K562 (cell line): ENCODE measurements around the gene NAA15. TPM values are rescaled to one million over a fixed set of nuclear protein-coding genes. Genes with fewer than 3 reads are reported as not detected.

Experiments
- ATF2 ChIP-seq: sonication (generic); formaldehyde crosslinking; IDR thresholded peaks from 2 replicates; pipeline ENCODE4 v1.8.1; 2022; ENCODE audit warnings: missing genetic modification reagents
- CBFA2T2 ChIP-seq: fragments of 450-650 bp; conservative IDR thresholded peaks from 2 replicates; pipeline ENCODE4 v1.6.1; 2017; ENCODE audit warnings: mild to moderate bottlenecking
- FOXK2 ChIP-seq, 2 experiments: fragments of 450-650 bp; IDR thresholded peaks in 1 of 2; conservative IDR thresholded peaks in 1 of 2; 2 replicates each; pipeline ENCODE4 v1.6.1; 2016; ENCODE audit warnings: low read depth in 2 of 2, mild to moderate bottlenecking in 1 of 2
- GATAD2A ChIP-seq: fragments of 450-650 bp; IDR thresholded peaks from 2 replicates; pipeline ENCODE4 v1.6.1; 2017
- HNRNPL ChIP-seq: fragments of 200-400 bp; formaldehyde crosslinking; IDR thresholded peaks from 2 replicates; pipeline ENCODE4 v1.6.1; 2017; ENCODE audit warnings: low read depth, mild to moderate bottlenecking, low read length
- MYC ChIP-seq, 2 experiments: fragments of 250-450 bp in 1 of 2; sonication (Bioruptor Pico) in 1 of 2; IDR thresholded peaks; 2 replicates each; pipeline versions ENCODE4 v1.5.1 to v1.6.1; 2012 to 2021; ENCODE audit warnings: low read depth in 2 of 2, borderline replicate concordance in 1 of 2, improper control_type of control experiment in 1 of 2, low read length in 1 of 2, mild to moderate bottlenecking in 1 of 2, moderate library complexity in 1 of 2
- NBN ChIP-seq: fragments of 450-650 bp; IDR thresholded peaks from 2 replicates; pipeline ENCODE4 v1.6.1; 2016; ENCODE audit warnings: low read depth, mild to moderate bottlenecking
- NFIC ChIP-seq: fragments of 450-650 bp; IDR thresholded peaks from 2 replicates; pipeline ENCODE4 v1.6.1; 2017; ENCODE audit warnings: mild to moderate bottlenecking, inconsistent platforms
- NR2C2 ChIP-seq, 2 experiments: fragments of 200-800 bp in 1 of 2; sonication (Bioruptor generic) in 1 of 2; sonication (generic) in 1 of 2; formaldehyde crosslinking in 1 of 2; IDR thresholded peaks; 2 replicates each; pipeline versions ENCODE4 v1.6.1 to v1.8.0; 2016 to 2022; ENCODE audit warnings: mild to moderate bottlenecking in 1 of 2, missing compliant biosample characterization in 1 of 2, missing genetic modification characterization in 1 of 2, missing genetic modification reagents in 1 of 2
- POLR2H ChIP-seq: IDR thresholded peaks from 2 replicates; pipeline ENCODE4 v1.6.1; 2016; ENCODE audit warnings: missing genetic modification characterization, low read depth, mild to moderate bottlenecking, control low read depth, missing compliant biosample characterization, moderate library complexity
- PYGO2 ChIP-seq: fragments of 450-650 bp; IDR thresholded peaks from 2 replicates; pipeline ENCODE4 v1.6.1; 2016; ENCODE audit warnings: mild to moderate bottlenecking, missing genetic modification characterization, moderate library complexity, missing compliant biosample characterization
- RBFOX2 ChIP-seq: fragments of 200-400 bp; formaldehyde crosslinking; IDR thresholded peaks from 2 replicates; pipeline ENCODE4 v1.6.1; 2017; ENCODE audit warnings: low read depth, mild to moderate bottlenecking, low read length, moderate library complexity
- SAFB2 ChIP-seq: fragments of 200-400 bp; formaldehyde crosslinking; IDR thresholded peaks from 2 replicates; pipeline ENCODE4 v1.6.1; 2018; ENCODE audit warnings: borderline replicate concordance, low read length, low read depth, moderate library complexity; ENCODE audit not compliant: severe bottlenecking
- ZC3H8 ChIP-seq: fragments of 450-650 bp; IDR thresholded peaks from 2 replicates; pipeline ENCODE4 v1.6.1; 2017
- ZNF184 ChIP-seq: sonication (generic); formaldehyde crosslinking; IDR thresholded peaks from 2 replicates; pipeline ENCODE4 v1.5.0; 2020; ENCODE audit warnings: missing genetic modification reagents
- ZNF280B ChIP-seq: fragments of 250-450 bp; sonication (Bioruptor Pico); IDR thresholded peaks from 2 replicates; pipeline ENCODE4 v1.5.1; 2021; ENCODE audit warnings: mild to moderate bottlenecking
- ZNF518B ChIP-seq: fragments of 250-450 bp; sonication (Bioruptor Pico); IDR thresholded peaks from 2 replicates; pipeline ENCODE4 v1.5.0; 2021; ENCODE audit warnings: mild to moderate bottlenecking, moderate library complexity
- ZNF639 ChIP-seq, 2 experiments: fragments of 200-800 bp in 1 of 2; sonication (Bioruptor generic) in 1 of 2; sonication (generic) in 1 of 2; formaldehyde crosslinking in 1 of 2; IDR thresholded peaks in 1 of 2; conservative IDR thresholded peaks in 1 of 2; 2 replicates each; pipeline versions ENCODE4 v1.5.0 to v1.6.1; 2016 to 2020; ENCODE audit warnings: missing compliant biosample characterization in 1 of 2, missing genetic modification characterization in 1 of 2, missing genetic modification reagents in 1 of 2
- polyA plus RNA-seq, 8 experiments: library from polyadenylated mRNA; depleted of rRNA in 4 of 8; stranded (reverse) in 5 of 8; unstranded in 3 of 8; fragments of >200 nt; fragmentation: Nextera tagmentation in 2 of 8; fragmentation: Illumina TruSeq in 1 of 8; extraction: Ambion mirVana in 2 of 8; extraction: Trizol in 1 of 8; gene quantifications; 2 replicates each; pipeline versions ENCODE4 v1.2.1 to v1.2.3, GENCODE V29; 2011 to 2014; ENCODE audit warnings: inconsistent platforms in 1 of 8, missing spikeins in 1 of 8
- total RNA-seq, 7 experiments: library from RNA; depleted of rRNA in 6 of 7; stranded (reverse); fragments of >200 nt in 6 of 7; fragmentation: Illumina TruSeq in 2 of 7; extraction: Trizol in 2 of 7; gene quantifications; 2 replicates each; pipeline versions ENCODE4 v1.2.1 to v1.2.3, GENCODE V29; 2011 to 2021; ENCODE audit warnings: low replicate concordance in 1 of 7

Gene NAA15
- total and polyA plus RNA-seq, 9 of the 15 experiments (the other 6 are each of a cell fraction or from before 2014, with no cell fraction given), result 37.8 to 117 (median 63.2) TPM

GRCh38 chr4:139295206-139295941, 5.9 kb upstream of the NAA15 start (continued):
- TF ChIP-seq CBFA2T2 (no peak), MYC (IDR thresholded peaks at IDR 0.05; ENCODE audit: low read depth, low read length) (peak; percentile 85), MYC (CRISPR knock-in tag; IDR thresholded peaks at IDR 0.05; ENCODE audit: borderline replicate concordance, low read depth) (0 out of 2 replicates have a peak, but pooled peaks have one; percentile 40), ZNF639 (CRISPR knock-in tag; conservative IDR thresholded peaks at IDR 0.05 in 1 of 2, IDR thresholded peaks at IDR 0.05 in 1 of 2) (no peak), FOXK2 (conservative IDR thresholded peaks at IDR 0.05 in 1 of 2, IDR thresholded peaks at IDR 0.05 in 1 of 2; ENCODE audit: low read depth in 2 of 2) (peak; percentile 67 to 73), HNRNPL (no peak), ZNF184 (CRISPR knock-in tag) (no peak), NR2C2 (CRISPR knock-in tag; IDR thresholded peaks at IDR 0.05) (0 out of 2 replicates have a peak, but pooled peaks have one; percentile 59), NR2C2 (tag; IDR thresholded peaks at IDR 0.05) (peak; percentile 33), SAFB2 (no peak), ZNF518B (CRISPR knock-in tag) (no peak), RBFOX2 (peak; percentile 99), ZC3H8 (no peak), GATAD2A (peak; percentile 74; the same call in 1 of the 2 replicates), PYGO2 (tag) (no peak), ZNF280B (no peak), POLR2H (tag) (peak; percentile 43; the same call in 1 of the 2 replicates), ATF2 (CRISPR knock-in tag) (no peak), NBN (0 out of 2 replicates have a peak, but pooled peaks have one; percentile 80), NFIC (peak; percentile 41)
